PC-9 (cell line): ENCODE data around the gene FNBP1L.

Experiments
- EZH2 ChIP-seq: fragments of 200-600 bp; sonication (generic); IDR thresholded peaks from 2 replicates; pipeline ENCODE4 v1.8.0; 2017; ENCODE audit warnings: antibody characterized with exemption, low read depth
- TF ChIP-seq, protein P1 (sequence below): fragments of 200-600 bp; sonication (generic); conservative IDR thresholded peaks from 2 replicates; pipeline ENCODE4 v1.6.1; 2017; ENCODE audit warnings: mixed run types, antibody characterized with exemption, mild to moderate bottlenecking, moderate library complexity

DNA sequence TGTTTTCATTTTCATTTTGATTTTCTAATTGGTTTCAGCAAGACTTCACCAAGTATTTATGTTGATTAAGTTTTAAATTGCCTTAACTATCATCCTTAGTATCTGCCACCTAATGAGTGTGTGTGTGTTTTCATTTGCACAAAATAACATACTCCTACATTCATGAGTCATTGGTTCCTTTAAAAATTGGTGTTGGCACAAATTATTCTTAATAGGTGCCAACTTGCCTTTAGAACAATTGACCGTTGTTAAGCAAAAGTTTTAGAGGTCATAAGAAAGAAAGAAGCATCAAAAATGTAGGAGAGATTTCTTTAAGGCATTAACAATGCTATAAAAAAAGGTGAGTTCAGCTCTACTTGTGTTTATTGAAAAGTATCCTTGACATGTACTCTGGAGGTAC lies 77.5 kb downstream of the FNBP1L start:
- TF ChIP-seq, protein P1, sequence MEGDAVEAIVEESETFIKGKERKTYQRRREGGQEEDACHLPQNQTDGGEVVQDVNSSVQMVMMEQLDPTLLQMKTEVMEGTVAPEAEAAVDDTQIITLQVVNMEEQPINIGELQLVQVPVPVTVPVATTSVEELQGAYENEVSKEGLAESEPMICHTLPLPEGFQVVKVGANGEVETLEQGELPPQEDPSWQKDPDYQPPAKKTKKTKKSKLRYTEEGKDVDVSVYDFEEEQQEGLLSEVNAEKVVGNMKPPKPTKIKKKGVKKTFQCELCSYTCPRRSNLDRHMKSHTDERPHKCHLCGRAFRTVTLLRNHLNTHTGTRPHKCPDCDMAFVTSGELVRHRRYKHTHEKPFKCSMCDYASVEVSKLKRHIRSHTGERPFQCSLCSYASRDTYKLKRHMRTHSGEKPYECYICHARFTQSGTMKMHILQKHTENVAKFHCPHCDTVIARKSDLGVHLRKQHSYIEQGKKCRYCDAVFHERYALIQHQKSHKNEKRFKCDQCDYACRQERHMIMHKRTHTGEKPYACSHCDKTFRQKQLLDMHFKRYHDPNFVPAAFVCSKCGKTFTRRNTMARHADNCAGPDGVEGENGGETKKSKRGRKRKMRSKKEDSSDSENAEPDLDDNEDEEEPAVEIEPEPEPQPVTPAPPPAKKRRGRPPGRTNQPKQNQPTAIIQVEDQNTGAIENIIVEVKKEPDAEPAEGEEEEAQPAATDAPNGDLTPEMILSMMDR, result no peak
- TF ChIP-seq EZH2, result no peak
